Astrocyte (in vitro differentiated cells and primary cell): Measurements from ENCODE around the gene CCT5. TPM values are rescaled to one million over a fixed set of nuclear protein-coding genes. Genes with fewer than 3 reads are reported as not detected.

Experiments used
- DNase-seq: peaks from one replicate; pipeline ENCODE4 v3.0.0-alpha.2; 2010; ENCODE audit warnings: low read depth
- FAIRE-seq: peaks from 2 replicates; lab custom pipeline; 2011; peaks lifted over from hg19 to GRCh38; lab: Jason Lieb, UNC
- H2AFZ ChIP-seq: 2 replicates; pipeline ENCODE4 v1.6.0; 2012; ENCODE audit warnings: low read depth, low read length, inconsistent platforms
- H3K27ac ChIP-seq: 2 replicates; pipeline ENCODE4 v1.5.1; 2011; ENCODE audit warnings: low read depth, low read length, inconsistent platforms
- H3K27me3 ChIP-seq: 2 replicates; pipeline ENCODE4 v1.6.0; 2011; ENCODE audit warnings: low read length, inconsistent platforms; ENCODE audit not compliant: insufficient read depth
- H3K36me3 ChIP-seq: 2 replicates; pipeline ENCODE4 v1.5.1; 2011; ENCODE audit warnings: low read length, inconsistent platforms; ENCODE audit not compliant: insufficient read depth
- H3K4me1 ChIP-seq: 2 replicates; pipeline ENCODE4 v1.5.1; 2011; ENCODE audit warnings: low read length, inconsistent platforms; ENCODE audit not compliant: insufficient read depth
- H3K4me2 ChIP-seq: 2 replicates; pipeline ENCODE4 v1.6.0; 2012; ENCODE audit warnings: low read length, inconsistent platforms
- H3K4me3 ChIP-seq: 2 replicates; pipeline ENCODE4 v1.5.1; 2011; ENCODE audit warnings: low read depth, mild to moderate bottlenecking, low read length, inconsistent platforms; ENCODE audit not compliant: insufficient read depth
- H3K79me2 ChIP-seq: 2 replicates; pipeline ENCODE4 v1.6.0; 2012; ENCODE audit warnings: mild to moderate bottlenecking, low read length, inconsistent platforms; ENCODE audit not compliant: insufficient read depth
- H3K9ac ChIP-seq: 2 replicates; pipeline ENCODE4 v1.6.0; 2012; ENCODE audit warnings: mild to moderate bottlenecking, low read length, inconsistent platforms
- H3K9me3 ChIP-seq: 2 replicates; pipeline ENCODE4 v1.5.1; 2012; ENCODE audit warnings: low read depth, mild to moderate bottlenecking, low read length, inconsistent platforms; ENCODE audit not compliant: insufficient read depth
- H4K20me1 ChIP-seq: 2 replicates; pipeline ENCODE4 v1.6.0; 2012; ENCODE audit warnings: low read length, inconsistent platforms; ENCODE audit not compliant: insufficient read depth
- H3K27ac Mint-ChIP-seq: one replicate; pipeline ENCODE4 v1.8.0; 2021; ENCODE audit warnings: mild to moderate bottlenecking, mixed read lengths; ENCODE audit not compliant: unreplicated experiment
- H3K27me3 Mint-ChIP-seq: one replicate; pipeline ENCODE4 v1.8.0; 2021; ENCODE audit warnings: low read depth, mixed read lengths; ENCODE audit not compliant: unreplicated experiment
- H3K36me3 Mint-ChIP-seq: one replicate; pipeline ENCODE4 v1.8.0; 2021; ENCODE audit warnings: low read depth, mixed read lengths; ENCODE audit not compliant: unreplicated experiment
- H3K4me1 Mint-ChIP-seq: one replicate; pipeline ENCODE4 v1.8.0; 2021; ENCODE audit warnings: low read depth, mixed read lengths; ENCODE audit not compliant: unreplicated experiment
- H3K4me3 Mint-ChIP-seq: one replicate; pipeline ENCODE4 v1.8.0; 2021; ENCODE audit warnings: mild to moderate bottlenecking, moderate library complexity, mixed read lengths; ENCODE audit not compliant: unreplicated experiment
- H3K9me3 Mint-ChIP-seq: one replicate; pipeline ENCODE4 v1.8.0; 2021; ENCODE audit warnings: mild to moderate bottlenecking, mixed read lengths; ENCODE audit not compliant: unreplicated experiment
- CTCF ChIP-seq: IDR thresholded peaks from 2 replicates; pipeline ENCODE4 v1.5.1; 2011; ENCODE audit warnings: low read depth, mild to moderate bottlenecking, inconsistent platforms, low read length, moderate library complexity; ENCODE audit not compliant: insufficient read depth
- EZH2 ChIP-seq: IDR thresholded peaks from 2 replicates; pipeline ENCODE4 v1.6.1; 2012; ENCODE audit warnings: mild to moderate bottlenecking, low read length, inconsistent platforms; ENCODE audit not compliant: insufficient read depth
- total RNA-seq: library from RNA; stranded (reverse); gene quantifications from 2 replicates; pipeline ENCODE4 v1.2.1, GENCODE V29; 2021

CCT5 gene
- total RNA-seq, 1 donor from 2014 or later: 276 TPM

DNA sequence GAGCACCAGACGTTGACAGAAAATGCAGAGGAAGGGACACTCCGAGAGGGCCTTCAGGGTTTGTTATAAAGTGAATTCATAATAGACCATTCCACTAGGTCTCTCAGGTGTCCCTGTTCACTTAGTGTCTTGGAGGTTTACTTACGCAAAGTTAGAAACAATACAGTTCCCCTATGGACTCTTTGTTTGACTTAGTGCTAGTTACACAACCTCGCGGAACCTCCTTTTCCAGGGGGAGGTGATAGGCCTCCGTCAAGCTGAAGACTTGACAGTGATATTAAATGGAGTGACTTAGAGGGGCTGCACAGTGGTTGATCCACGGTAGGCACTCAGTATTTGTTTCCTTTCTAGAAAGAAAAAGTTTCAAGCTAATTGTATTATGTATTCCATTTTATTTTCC lies 1.3 kb downstream of the CCT5 start:
- Histone ChIP-seq H3K36me3 (peaks cover 30% of the 10 kb centered on the region), H4K20me1 (peaks cover 53% of the 10 kb centered on the region), H3K79me2 (peaks cover 90% of the 10 kb centered on the region), H3K9me3 (no peaks in the 10 kb centered on the region), H3K4me3 (peak overlapping the region; percentile 88), H3K4me2 (peak overlapping the region; percentile 92), H3K4me1 (peaks cover 18% of the 10 kb centered on the region), H2AFZ (no peak overlapping the region), H3K27me3 (no peaks in the 10 kb centered on the region), H3K9ac (peak overlapping the region; percentile 97), H3K27ac (peak overlapping the region; percentile 100)
- H3K4me1 Mint-ChIP-seq: peaks cover 18% of the 10 kb centered on the region
- peak overlapping the region; percentile 1 for H3K27ac Mint-ChIP-seq
- no peak for DNase-seq
- H3K36me3 Mint-ChIP-seq: peaks cover 12% of the 10 kb centered on the region
- FAIRE-seq: no peak
- H3K4me3 Mint-ChIP-seq: peak overlapping the region; percentile 96
- no peaks in the 10 kb centered on the region for H3K27me3 Mint-ChIP-seq
- no peaks in the 10 kb centered on the region for H3K9me3 Mint-ChIP-seq
- TF ChIP-seq EZH2 (no peak), CTCF (no peak)

- Mint-ChIP-seq H3K36me3 (peaks cover 12% of the 10 kb centered on the region), H3K27ac (no peak overlapping the region), H3K4me3 (no peak overlapping the region), H3K27me3 (no peaks in the 10 kb centered on the region), H3K9me3 (no peaks in the 10 kb centered on the region), H3K4me1 (peaks cover 18% of the 10 kb centered on the region)
- H3K36me3 ChIP-seq: peaks cover 50% of the 10 kb centered on the region
- no peak overlapping the region for H3K4me3 ChIP-seq
- H4K20me1 ChIP-seq: peaks cover 73% of the 10 kb centered on the region
- no peak for FAIRE-seq
- no peak overlapping the region for H2AFZ ChIP-seq
- no peak overlapping the region for H3K27ac ChIP-seq
- peaks cover 93% of the 10 kb centered on the region for H3K79me2 ChIP-seq
- H3K9ac ChIP-seq: no peak overlapping the region
- peak overlapping the region; percentile 61 for H3K4me2 ChIP-seq
- DNase-seq: no peak
- no peaks in the 10 kb centered on the region for H3K9me3 ChIP-seq
- peaks cover 18% of the 10 kb centered on the region for H3K4me1 ChIP-seq
- no peaks in the 10 kb centered on the region for H3K27me3 ChIP-seq
- TF ChIP-seq CTCF (no peak), EZH2 (no peak)
These were observed 3.3 kb downstream of the CCT5 start for GRCh38 chr5:10253390-10253789.

DNA sequence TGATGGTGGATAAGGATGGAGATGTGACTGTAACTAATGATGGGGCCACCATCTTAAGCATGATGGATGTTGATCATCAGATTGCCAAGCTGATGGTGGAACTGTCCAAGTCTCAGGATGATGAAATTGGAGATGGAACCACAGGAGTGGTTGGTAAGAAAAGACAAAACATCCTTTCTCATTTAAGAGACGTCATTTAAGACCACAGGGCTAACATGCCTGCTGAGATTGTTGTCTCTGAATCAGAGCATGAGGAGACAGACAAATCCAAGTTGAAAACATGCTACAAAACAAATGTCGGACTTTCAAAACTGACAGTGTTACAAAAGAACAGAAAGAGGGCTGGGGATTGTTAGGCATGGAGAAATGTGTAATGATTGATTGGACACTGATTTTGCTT lies 4.6 kb downstream of the CCT5 start:
- H3K79me2 ChIP-seq: peaks cover 96% of the 10 kb centered on the region
- Mint-ChIP-seq H3K9me3 (no peaks in the 10 kb centered on the region), H3K4me3 (no peak overlapping the region), H3K27ac (no peak overlapping the region), H3K4me1 (peaks cover 15% of the 10 kb centered on the region), H3K36me3 (peaks cover 17% of the 10 kb centered on the region), H3K27me3 (no peaks in the 10 kb centered on the region)
- peaks cover 86% of the 10 kb centered on the region for H4K20me1 ChIP-seq
- peaks cover 18% of the 10 kb centered on the region for H3K4me1 ChIP-seq
- H3K27me3 ChIP-seq: no peaks in the 10 kb centered on the region
- H2AFZ ChIP-seq: no peak overlapping the region
- FAIRE-seq (no peak), DNase-seq (no peak)
- H3K4me2 ChIP-seq: no peak overlapping the region
- no peaks in the 10 kb centered on the region for H3K9me3 ChIP-seq
- H3K9ac ChIP-seq: no peak overlapping the region
- peaks cover 61% of the 10 kb centered on the region for H3K36me3 ChIP-seq
- H3K27ac ChIP-seq: no peak overlapping the region
- no peak overlapping the region for H3K4me3 ChIP-seq
- TF ChIP-seq CTCF (no peak), EZH2 (no peak)
